ENCODE results near the gene PLCL1.

- TF ChIP-seq ISL1 (CRISPR knock-in tag; IDR thresholded peaks at IDR 0.05) (no peak), ZNF8 (CRISPR knock-in tag; IDR thresholded peaks at IDR 0.05) (no peak), ZNF70 (CRISPR knock-in tag; IDR thresholded peaks at IDR 0.05) (no peak), ESRRG (CRISPR knock-in tag; IDR thresholded peaks at IDR 0.05) (no peak), CREB5 (CRISPR knock-in tag; IDR thresholded peaks at IDR 0.05; ENCODE audit: low read depth) (no peak), ARNTL (CRISPR knock-in tag; IDR thresholded peaks at IDR 0.05; ENCODE audit: borderline replicate concordance, low read depth) (no peak), ZNF565 (CRISPR knock-in tag; conservative IDR thresholded peaks at IDR 0.05; ENCODE audit: low read depth) (no peak), CSDC2 (CRISPR knock-in tag; IDR thresholded peaks at IDR 0.05) (no peak), ZFP30 (CRISPR knock-in tag; IDR thresholded peaks at IDR 0.05) (no peak), TOX (CRISPR knock-in tag; IDR thresholded peaks at IDR 0.05; ENCODE audit: borderline replicate concordance) (no peak), ZFP3 (CRISPR knock-in tag; IDR thresholded peaks at IDR 0.05) (no peak)
Measured at GRCh38 chr2:197894751-197895274, 90.4 kb downstream of the PLCL1 start.

Data from SK-N-SH treated with all-trans-retinoic acid at 6 μM for 48 hours (cell line).